Left ventricle myocardium superior (tissue), 1 donor: ENCODE results near the gene RBM8A. TPM values are rescaled to one million over a fixed set of nuclear protein-coding genes. Genes with fewer than 3 reads are reported as not detected.
A peak's percentile ranks its signal among the peaks of the same experiment; 100 is the strongest.

Source experiments
- ATAC-seq: fragments of 200-7000 bp; cut with Tn5 transposase; one replicate; pipeline ENCODE4 v1.9.1; 2020; ENCODE audit warnings: mild to moderate bottlenecking, moderate library complexity
- DNase-seq: peaks from one replicate; pipeline ENCODE4 v3.0.0-alpha.2; 2020
- intact Hi-C: fragments of 100-400 bp; cut with micrococcal nuclease; formaldehyde crosslinking; loops from one replicate; pipeline ENCODE4 v1.11.0; 2022
- total RNA-seq: library from RNA; stranded (reverse); fragmentation: NEBNext Ultra II Directional; extraction: Animal tissue kit (Norgen Biotek cat#: 25700); gene quantifications from one replicate; pipeline ENCODE4 v1.2.1, GENCODE V29; 2021
- donor health status: DM: no; HTN: yes; CAD: no; lungs with severe emphysema.

RBM8A gene
- total RNA-seq, 1 donor from 2014 or later = 57.7 TPM

GRCh38 chr1:145889722-145890121 is 37.6 kb downstream of the RBM8A start:
- DNase-seq = no peak
- no peak for ATAC-seq
- intact Hi-C loops = no loop called here

GRCh38 chr1:145887631-145888030 is 39.7 kb downstream of the RBM8A start:
- DNase-seq (no peak), ATAC-seq (no peak)
- intact Hi-C loops = no loop called here

GRCh38 chr1:145886816-145887215 is 40.5 kb downstream of the RBM8A start:
- intact Hi-C loops = no loop called here
- DNase-seq (no peak), ATAC-seq (no peak)

- DNase-seq = no peak
- intact Hi-C loops = no loop called here
- ATAC-seq = peak; percentile 36
Observed at GRCh38 chr1:145886390-145886789, 40.9 kb downstream of the RBM8A start.

GRCh38 chr1:145885738-145886287 is 41.5 kb downstream of the RBM8A start, which contains the start of gene ANKRD35:
Gene ANKRD35 (minus strand): TSS chr1:145885866. CDS start chr1:145885758, 108 bp downstream.
- intact Hi-C loops = no loop called here
- peak; percentile 96 for ATAC-seq

GRCh38 chr1:145884675-145885074 is 42.6 kb downstream of the RBM8A start:
- intact Hi-C loops = no loop called here
- no peak for DNase-seq

More at GRCh38 chr1:145885738-145886287, 41.5 kb downstream of the RBM8A start, which contains the start of gene ANKRD35:
- DNase-seq = peak; percentile 92

GRCh38 chr1:145879775-145880174 is 47.5 kb downstream of the RBM8A start:
- DNase-seq (no peak), ATAC-seq (no peak)
- intact Hi-C loops = no loop called here

More at GRCh38 chr1:145884675-145885074, 42.6 kb downstream of the RBM8A start:
- ATAC-seq = no peak

GRCh38 chr1:145878724-145879123 is 48.6 kb downstream of the RBM8A start:
- no peak for ATAC-seq
- DNase-seq = no peak
- intact Hi-C loops = no loop called here

GRCh38 chr1:145877923-145878486 is 49.3 kb downstream of the RBM8A start:
- ATAC-seq (no peak), DNase-seq (no peak)
- intact Hi-C loops = no loop called here

- DNase-seq (no peak), ATAC-seq (no peak)
- intact Hi-C loops = no loop called here
Observed at GRCh38 chr1:145874646-145875045, 52.6 kb downstream of the RBM8A start.

- ATAC-seq (peak; percentile 92), DNase-seq (peak; percentile 78)
- intact Hi-C loops = no loop called here
Observed at GRCh38 chr1:145871994-145872924, 55.0 kb downstream of the RBM8A start.

Other genes with a start within 250 kb of the RBM8A start
- gene PDZK1, start 220.1 kb downstream of the RBM8A start, total RNA-seq = not detected
- 0.37 TPM for gene CD160, start 208.0 kb downstream of the RBM8A start, total RNA-seq
- 48.2 TPM for gene RNF115, start 103.4 kb downstream of the RBM8A start, total RNA-seq
- gene POLR3C, start 103.3 kb downstream of the RBM8A start, total RNA-seq = 14.9 TPM
- gene NUDT17, start 81.9 kb downstream of the RBM8A start, total RNA-seq = 3.4 TPM
- 13.3 TPM for gene PIAS3, start 68.4 kb downstream of the RBM8A start, total RNA-seq
- gene ANKRD35, start 41.6 kb downstream of the RBM8A start, total RNA-seq = 1.1 TPM
- 0.82 TPM for gene ITGA10, start 17.4 kb downstream of the RBM8A start, total RNA-seq
- 23.8 TPM for gene PEX11B, start 8.8 kb downstream of the RBM8A start, total RNA-seq
- gene LIX1L, start 30.5 kb upstream of the RBM8A start, total RNA-seq = 25.2 TPM
- 0.52 TPM for gene ANKRD34A, start 37.1 kb upstream of the RBM8A start, total RNA-seq
- 44.0 TPM for gene POLR3GL, start 37.2 kb upstream of the RBM8A start, total RNA-seq
- 954 TPM for gene TXNIP, start 69.1 kb upstream of the RBM8A start, total RNA-seq
- 71.9 TPM for gene HJV, start 94.3 kb upstream of the RBM8A start, total RNA-seq
- 0.72 TPM for gene NBPF10, start 217.3 kb upstream of the RBM8A start, total RNA-seq